Fibroblast of the conjunctiva (primary cell): Measurements from ENCODE around the gene OR2V2.
A peak's percentile ranks its signal among the peaks of the same experiment; 100 is the strongest.

ENCODE experiments used
- DNase-seq: peaks from one replicate; pipeline ENCODE4 v3.0.0-alpha.2; 2010; ENCODE audit warnings: low read depth

OR2V2 gene

GRCh38 chr5:181190711-181191525, 43.5 kb downstream of the OR2V2 start:
- no peak for DNase-seq

GRCh38 chr5:181191526-181192336, 44.3 kb downstream of the OR2V2 start:
- DNase-seq, result peak; percentile 94

- DNase-seq, result no peak
Measured at GRCh38 chr5:181192337-181193046, 45.1 kb downstream of the OR2V2 start.

- DNase-seq, result no peak
Measured at GRCh38 chr5:181193656-181194055, 46.3 kb downstream of the OR2V2 start.

DNA sequence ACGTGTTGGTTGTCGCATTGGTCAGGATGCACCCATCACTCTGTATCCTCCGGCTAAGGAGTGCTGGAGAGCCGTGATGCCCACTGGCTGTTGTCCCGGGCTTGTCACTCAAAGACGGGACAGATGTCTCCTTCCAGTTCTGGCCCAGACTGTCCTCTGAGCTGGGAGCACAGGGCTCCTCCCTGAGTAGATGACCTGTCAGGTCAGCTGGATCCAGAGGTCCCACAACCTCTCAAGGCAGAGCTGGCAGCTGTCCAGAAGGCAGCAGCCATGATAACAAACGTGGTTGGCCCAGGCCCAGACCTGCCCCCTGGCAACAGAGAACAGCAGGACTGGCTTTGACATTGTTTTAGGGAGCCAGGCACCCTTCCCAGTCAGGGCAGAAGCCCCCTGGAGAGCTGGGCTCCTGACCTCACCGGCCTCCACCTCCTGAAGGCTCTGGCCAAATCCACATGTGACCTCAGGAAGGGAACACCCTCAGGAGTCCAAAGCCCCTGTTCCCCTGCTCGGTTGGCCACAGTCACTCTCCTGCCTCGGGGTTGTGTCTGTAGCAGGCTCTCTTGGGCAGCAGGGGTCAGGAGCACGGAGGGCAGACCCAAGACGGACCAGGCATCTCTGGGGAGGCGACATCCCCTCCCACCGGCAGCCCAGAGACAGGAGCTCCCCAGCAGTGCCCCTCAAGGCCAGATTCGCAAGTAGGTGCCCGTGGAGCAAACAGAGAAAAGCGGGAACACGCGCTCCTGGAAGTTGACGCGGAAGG, 47.3 kb downstream of the OR2V2 start:
- DNase-seq, result no peak

GRCh38 chr5:181195249-181195761, 47.9 kb downstream of the OR2V2 start:
- DNase-seq, result no peak

DNA sequence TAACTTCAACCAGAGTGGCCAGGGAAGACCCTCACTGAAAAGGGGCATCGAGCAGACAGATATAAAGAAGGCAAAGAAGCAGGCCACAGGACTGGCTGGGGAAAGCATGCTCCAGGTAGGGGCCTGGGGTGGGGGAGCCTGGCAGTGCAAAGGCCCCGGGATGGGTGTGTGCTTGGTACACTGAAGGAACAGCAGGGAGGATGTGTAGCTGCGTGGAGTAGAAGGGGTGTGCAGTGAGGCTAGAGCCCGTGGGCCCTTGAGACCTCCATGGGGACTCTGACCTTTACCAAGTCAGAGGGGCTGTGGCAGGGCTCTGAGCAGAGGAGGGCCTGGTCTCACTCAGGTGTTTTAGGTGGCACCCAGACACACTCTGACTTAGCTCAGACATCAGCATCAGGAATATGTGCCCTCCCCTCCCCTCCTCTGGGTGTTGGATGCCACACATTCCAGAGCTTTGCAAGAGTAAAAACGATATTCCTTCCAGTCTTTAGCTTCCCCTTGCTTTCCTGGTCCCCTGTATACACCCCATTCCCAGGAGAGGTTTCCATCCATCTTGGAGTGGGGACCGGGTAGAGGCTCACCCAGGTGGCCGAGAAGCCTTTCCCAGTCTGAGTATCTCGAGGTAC, 50.1 kb downstream of the OR2V2 start:
- DNase-seq, result no peak

DNA sequence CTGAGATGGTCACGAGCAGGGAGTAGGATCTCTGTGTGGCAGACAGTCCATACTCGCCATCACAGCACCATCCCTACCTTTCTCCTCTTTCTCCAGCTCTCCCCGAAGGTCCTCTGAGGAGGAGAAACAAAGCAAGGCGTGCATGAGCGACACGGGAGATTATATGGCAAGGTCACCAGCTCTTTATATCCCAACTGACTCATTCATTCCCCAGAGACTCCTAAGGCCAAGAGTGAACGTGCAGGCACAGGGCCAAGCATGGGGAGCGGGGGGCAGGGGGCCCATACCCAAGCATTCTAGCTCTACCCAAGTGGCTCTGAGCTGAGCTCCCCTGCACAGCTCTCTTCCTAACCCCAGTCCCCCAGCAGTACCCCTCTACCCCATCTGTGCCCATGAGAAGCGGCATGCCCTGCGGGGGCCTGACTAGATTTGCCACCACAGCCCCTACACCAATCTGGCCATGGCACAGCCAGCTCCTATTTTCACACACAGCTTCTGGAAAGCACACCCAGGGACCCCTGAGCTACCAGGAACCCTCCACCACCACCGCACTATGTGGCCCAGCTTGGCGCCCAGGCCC, 50.8 kb downstream of the OR2V2 start:
- no peak for DNase-seq

GRCh38 chr5:181198905-181199519, 51.6 kb downstream of the OR2V2 start:
- DNase-seq, result no peak

DNA sequence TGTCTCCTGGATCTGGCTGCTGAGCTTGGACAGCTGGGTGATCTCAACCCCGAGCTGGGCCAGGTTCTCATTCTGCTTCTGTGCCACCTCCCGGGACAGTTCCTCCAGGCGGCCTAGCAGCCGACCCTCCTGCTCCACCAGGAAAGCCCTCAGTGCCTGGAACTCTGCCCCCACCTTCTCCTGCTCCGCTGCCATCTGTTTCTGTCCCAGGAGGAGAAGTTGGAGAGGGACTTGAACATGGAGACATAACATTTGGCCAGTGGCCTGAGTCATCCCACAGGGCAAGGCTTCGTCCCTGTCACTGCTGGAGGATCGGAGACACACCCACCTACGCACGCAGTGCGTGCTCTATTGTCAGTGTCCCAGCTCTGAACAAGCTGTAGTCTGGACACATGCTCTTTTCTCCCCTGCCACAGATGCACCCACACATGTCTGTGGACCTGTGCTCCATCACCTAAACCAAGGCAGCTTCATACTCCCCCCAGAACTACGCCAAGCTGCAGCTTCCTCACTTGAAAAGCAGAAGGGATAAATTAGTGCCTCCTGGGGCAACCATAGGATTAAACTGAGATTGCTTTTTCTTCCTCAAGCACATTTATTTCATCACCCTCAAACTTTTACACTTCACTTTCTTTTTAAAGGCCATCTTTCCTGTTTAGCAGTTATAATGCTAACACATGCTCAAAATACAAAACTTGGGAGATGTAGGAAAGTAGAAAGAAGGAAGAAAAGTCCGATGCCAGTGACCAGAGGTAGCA, 52.7 kb downstream of the OR2V2 start:
- no peak for DNase-seq

DNA sequence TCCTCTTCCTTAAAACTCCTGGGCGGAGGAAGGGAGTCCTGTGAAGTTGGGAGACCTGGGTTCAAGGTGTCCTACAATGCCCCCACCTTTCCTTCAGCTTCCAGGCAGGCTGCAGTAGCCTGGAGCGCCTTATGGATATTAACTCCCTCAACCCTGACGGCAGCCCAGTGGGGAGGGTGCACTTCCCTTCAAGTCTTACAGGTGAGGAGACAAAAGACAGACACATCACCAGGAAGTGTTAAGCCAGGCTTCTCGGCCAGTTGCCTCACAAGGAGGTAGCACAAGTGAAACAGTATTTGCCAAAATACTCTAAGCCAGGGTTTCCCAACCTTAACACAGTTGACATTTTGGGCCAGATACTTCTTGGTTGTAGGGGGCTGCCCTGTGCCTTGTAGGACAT, 53.4 kb downstream of the OR2V2 start:
- DNase-seq, result no peak

DNA sequence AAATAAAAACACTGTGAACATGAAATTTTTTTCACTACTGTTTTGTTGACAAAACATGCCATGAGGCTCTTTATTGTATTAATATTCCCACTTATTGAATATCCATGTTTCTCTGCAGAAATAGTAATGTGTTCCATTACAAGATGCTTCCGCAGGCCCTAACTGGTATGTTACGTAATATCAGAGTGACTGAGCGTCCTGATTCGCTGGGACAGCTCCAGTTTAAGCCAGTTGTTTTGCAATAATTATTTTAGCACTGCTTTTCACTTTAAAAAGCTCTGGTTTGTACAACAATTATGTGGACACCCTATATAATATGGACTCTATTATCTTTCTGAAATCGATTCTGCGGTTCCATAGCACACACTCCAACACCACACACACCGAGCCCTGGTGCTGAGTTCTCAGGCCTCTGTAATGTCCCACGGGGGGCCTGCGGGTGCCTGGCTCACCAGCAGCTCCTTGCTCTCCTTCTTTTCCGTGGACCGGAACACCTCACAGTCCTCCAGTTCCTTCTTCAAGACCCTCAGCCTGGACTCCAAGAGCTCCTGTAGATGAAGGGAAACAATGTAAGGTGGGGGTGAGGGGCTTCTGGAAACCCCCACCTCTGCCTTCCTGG, 55.8 kb downstream of the OR2V2 start:
- no peak for DNase-seq

- no peak for DNase-seq
Measured at GRCh38 chr5:181203777-181204112, 56.4 kb downstream of the OR2V2 start.

DNA sequence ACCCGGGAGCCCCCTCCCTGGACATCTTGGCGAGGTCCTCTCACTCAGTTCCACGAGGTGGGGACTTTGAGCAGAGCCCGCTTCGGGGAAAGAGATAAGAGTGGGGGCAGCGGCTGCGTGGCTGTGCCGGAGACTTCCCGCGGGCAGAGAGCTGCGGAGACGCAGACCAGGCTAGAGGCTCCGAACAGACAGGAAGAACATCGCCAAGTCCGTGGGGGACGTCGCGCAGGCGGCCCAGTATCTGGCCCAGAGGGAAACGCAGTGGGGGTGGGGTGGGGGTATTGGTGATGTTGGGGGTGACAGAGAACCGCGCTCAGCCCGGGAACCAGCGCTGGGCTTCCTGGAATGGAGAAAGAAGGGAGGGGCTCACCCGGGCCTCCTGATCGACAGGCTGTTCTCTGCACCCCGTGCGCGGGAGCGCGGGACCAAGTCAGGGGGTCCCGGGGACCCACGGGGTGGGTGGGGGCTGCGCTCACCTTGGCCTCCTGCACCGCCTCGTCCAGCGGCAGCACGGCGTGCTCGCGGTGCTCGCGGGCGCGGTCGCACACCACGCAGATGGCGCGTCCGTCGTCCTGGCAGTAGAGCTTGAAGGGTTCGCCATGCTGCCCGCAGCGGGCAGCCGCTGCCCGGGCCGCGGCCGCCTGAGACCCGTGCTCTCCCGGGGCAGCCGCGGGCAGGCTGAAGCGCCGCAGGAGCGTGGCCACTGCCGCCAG, 56.9 kb downstream of the OR2V2 start:
- DNase-seq, result no peak

DNA sequence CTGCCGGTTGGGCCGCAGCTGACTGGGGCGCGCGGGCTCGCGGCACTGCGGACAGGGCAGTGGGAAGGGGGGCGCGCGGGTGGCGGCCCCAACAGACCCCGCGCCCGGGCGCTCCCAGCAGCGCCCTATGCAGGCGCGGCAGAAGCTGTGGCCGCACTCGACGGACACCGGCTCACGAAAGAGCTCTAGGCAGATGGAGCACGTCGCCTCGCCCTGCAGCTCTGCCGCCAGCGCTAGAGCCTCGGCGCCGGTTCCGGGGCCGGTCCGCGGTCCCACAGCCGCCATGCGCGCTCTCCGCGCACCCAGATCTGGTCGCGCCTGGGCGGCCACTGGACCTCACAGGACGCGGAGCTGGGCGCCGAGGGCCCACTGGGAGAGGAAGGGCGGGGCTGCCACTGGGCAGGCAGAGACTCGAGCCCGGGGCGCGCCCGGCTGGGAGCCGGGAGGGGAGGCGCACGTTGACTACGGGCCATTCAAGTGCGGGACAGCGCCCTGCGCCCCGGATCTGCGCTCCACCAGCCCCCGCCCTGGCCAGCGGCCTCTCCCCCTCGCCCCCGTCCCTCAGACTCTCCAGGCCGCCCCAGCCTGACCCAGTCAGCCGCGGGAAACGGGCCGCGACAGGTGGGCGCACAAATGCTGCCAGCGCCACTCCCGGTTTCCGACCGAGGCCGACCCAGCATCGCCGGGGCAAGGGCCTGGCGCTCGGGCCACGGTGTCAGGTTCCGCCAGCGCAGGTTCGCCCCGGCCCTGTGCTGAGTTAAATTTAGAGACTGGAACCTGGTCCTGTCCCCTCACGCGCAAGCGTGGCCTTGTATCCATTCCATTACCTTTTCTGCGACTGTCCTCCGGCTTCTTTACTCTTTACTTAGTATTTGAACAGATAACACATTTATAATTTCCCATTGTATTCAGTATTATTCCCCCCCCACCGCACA, 57.7 kb downstream of the OR2V2 start, which contains the start of gene TRIM7:
TSS of gene TRIM7 (minus strand) at position 371 of the 935 bp plus-strand sequence. CDS start at position 285, 86 bp downstream.
- no peak for DNase-seq

DNA sequence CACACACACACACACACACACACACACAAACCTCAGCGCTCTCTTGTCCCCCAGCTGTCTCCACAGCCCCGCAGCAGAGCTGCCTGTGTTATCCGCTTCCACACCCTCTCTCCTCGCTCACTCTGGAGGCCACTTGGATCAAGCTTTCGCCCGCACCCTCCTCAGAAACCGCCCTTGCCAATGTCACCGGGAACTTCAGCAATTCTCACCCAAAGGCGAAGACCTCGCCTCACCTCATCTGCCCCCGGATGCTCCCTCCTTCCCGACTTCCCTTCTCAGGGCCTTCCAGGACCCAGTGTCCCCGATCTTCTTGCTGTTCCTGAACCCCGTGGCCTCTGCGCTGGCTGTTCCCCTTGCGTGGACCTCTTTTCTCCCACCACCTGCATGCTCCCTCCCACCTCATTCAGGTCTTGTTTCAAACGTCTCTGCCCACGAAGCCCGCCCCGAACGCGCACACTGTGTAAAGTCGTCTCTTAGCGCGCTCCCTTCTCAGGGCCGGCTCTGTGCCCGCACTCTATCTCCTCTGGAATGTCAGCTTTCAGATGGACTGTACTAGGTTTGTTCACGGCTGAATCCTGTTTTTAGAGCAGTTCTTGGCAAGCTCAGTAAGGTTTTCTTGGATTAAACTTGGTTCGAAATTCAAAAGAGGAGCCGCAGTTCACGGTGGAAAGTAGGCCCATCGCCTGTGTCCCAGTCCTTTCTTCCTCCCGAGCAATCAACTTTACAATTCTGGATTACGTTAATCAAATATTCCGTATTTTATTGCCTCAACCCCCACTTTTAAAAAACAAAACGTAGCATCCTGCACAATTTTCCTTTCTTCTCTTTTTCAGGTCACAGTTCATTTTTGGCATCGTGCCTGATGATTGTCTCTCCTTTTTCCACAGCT, 58.6 kb downstream of the OR2V2 start:
- DNase-seq, result no peak
